Measurements from ENCODE around the gene REX1BD. TPM values are rescaled to one million over a fixed set of nuclear protein-coding genes. Genes with fewer than 3 reads are reported as not detected.

REX1BD gene
- total and polyA plus RNA-seq, 2 of the 8 experiments (the other 6 are each of a cell fraction or from before 2014, with no cell fraction given), result 56.8 to 62.7 TPM

DNA sequence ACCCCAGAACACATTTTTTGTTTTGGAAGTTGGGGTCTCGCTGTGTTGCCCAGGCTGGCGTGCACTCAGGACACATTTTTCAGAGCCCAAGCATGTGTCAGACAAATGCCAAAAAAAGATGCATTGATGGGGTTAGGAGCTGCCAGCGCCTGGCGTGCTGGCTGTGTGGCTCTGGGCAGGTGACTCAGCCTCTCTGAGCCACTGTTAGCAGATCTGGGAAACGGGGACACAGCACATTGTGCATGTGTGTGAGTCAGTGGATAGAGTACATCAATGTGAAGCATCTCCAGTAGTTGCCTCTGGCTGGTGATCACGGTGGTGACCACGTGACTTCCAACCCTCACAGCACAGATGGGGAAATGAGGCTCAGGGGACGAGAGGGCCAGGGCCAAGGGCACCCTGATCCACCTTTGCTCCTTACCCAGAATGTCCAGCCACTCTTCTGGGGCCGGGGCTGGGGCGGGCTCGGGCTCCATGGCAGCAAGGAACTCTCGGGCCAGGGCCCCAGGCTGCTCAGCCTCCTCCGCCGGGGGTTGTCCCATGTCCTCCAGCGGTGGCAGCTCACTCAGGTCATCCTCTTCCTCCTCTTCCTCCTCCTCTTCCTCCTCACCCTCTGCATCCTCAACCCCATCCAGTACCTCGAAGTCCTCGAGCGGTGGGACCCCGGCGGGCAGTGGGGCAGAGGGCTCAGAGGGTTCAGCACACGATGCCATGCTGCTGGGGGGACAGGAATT, 47.2 kb upstream of the REX1BD start:
- whole genome bisulfite sequencing, 2 experiments (ENCODE audit: extremely low coverage in 1 of 2, insufficient coverage in 1 of 2, insufficient read length in 1 of 2, insufficient replicate concordance in 2 of 2, low coverage in 1 of 2, low lambda C conversion rate in 2 of 2, missing lambda C conversion rate in 1 of 2), result 91% methylated on average over 21 of the region's 21 CpGs; no CpG with 5 or more reads in 1 of the 2 experiments
- Histone ChIP-seq H3K27me3 (replicated peaks in 1 of 4; ENCODE audit: control insufficient read depth in 3 of 4, extremely low read depth in 1 of 4, insufficient read depth in 3 of 4, low read length in 3 of 4) (no peaks in the 10 kb centered on the region), H2BK15ac (ENCODE audit: low read length) (no peak overlapping the region), H3K14ac (ENCODE audit: insufficient read length) (no peak overlapping the region), H3K9ac (replicated peaks in 1 of 4; ENCODE audit: extremely low read depth in 1 of 4, low read depth in 3 of 4, low read length in 3 of 4) (no peak overlapping the region), H3K23me2 (ENCODE audit: low read depth, low read length) (peaks cover 8% of the 10 kb centered on the region), H3K79me1 (ENCODE audit: low read depth, low read length) (no peaks in the 10 kb centered on the region; the same call in 1 of the 2 replicates), H2BK120ac (replicated peaks; ENCODE audit: low read depth, low read length) (no peak overlapping the region), H3K23ac (ENCODE audit: insufficient read length) (no peak overlapping the region), H2AFZ (ENCODE audit: low read length) (no peak overlapping the region), H3K79me2 (ENCODE audit: control insufficient read depth in 1 of 2, insufficient read depth in 2 of 2, low read length in 2 of 2) (peaks cover 0 to 16% of the 10 kb centered on the region in 2 experiments; a peak in 2 of 4 replicates), H3K27ac (ENCODE audit: low read depth, low read length) (no peak overlapping the region), H3K4me3 (ENCODE audit: extremely low read depth in 1 of 4, insufficient read depth in 2 of 4, low read depth in 3 of 4, low read length in 4 of 4) (no peak overlapping the region), H3K4me2 (ENCODE audit: insufficient read depth in 1 of 2, low read depth in 2 of 2, low read length in 2 of 2) (no peak overlapping the region; a peak in 1 of 4 replicates), H3K36me3 (ENCODE audit: control insufficient read depth in 2 of 4, insufficient read depth in 4 of 4, low read length in 3 of 4) (peaks cover 12 to 43% (median 27%) of the 10 kb centered on the region in 4 experiments), H2BK5ac (ENCODE audit: low read depth, low read length) (0 out of 2 replicates have a peak overlapping the region, but pooled peaks have one; percentile 35), H3K9me3 (ENCODE audit: insufficient read depth in 2 of 2, low read depth in 1 of 2, low read length in 1 of 2) (no peaks in the 10 kb centered on the region), H2BK20ac (ENCODE audit: low read length) (no peak overlapping the region), H2AK5ac (ENCODE audit: low read depth, low read length) (no peak overlapping the region), H3K18ac (ENCODE audit: extremely low read depth, low read length) (no peak overlapping the region), H3K56ac (replicated peaks; ENCODE audit: insufficient read length, low read depth, low read length) (no peak overlapping the region), H2BK12ac (ENCODE audit: low read depth, low read length) (no peak overlapping the region), H4K20me1 (replicated peaks in 1 of 2; ENCODE audit: control insufficient read depth in 1 of 2, insufficient read depth in 2 of 2, low read length in 2 of 2) (peaks cover 2 to 4% of the 10 kb centered on the region in 2 experiments), H4K5ac (ENCODE audit: insufficient read length, low read depth, low read length) (no peak overlapping the region), H3K4ac (replicated peaks; ENCODE audit: insufficient read length, low read depth, low read length) (no peak overlapping the region), H4K91ac (replicated peaks; ENCODE audit: insufficient read length, low read length) (no peak overlapping the region), H4K8ac (ENCODE audit: extremely low read depth, insufficient read depth, low read length) (peak overlapping the region; percentile 38; the same call in 1 of the 2 replicates), H3K4me1 (replicated peaks in 1 of 4; ENCODE audit: control insufficient read depth in 3 of 4, insufficient read depth in 4 of 4, low read length in 3 of 4) (peaks cover 0 to 9% (median 4%) of the 10 kb centered on the region in 4 experiments; a peak in 1 of 7 replicates)
- POLR2A ChIA-PET (ENCODE audit: partially characterized antibody), result interaction anchor here (0.8 to 1.4 kb wide), 4 partner anchors 11 to 39 kb away, joined by 3 to 4 read pairs (median 4); no protein-coding TSS in a partner anchor
- DNase-seq (ENCODE audit: low read depth in 1 of 2, low spot score in 2 of 2), result no peak
- FAIRE-seq, result no peak
- CTCF ChIA-PET (ENCODE audit: partially characterized antibody), result no interaction called here
- no peak for TF ChIP-seq CEBPB (IDR thresholded peaks at IDR 0.05; ENCODE audit: low read depth, low read length)
